ENCODE measurements around the gene TMEM184A.
A peak's percentile ranks its signal among the peaks of the same experiment; 100 is the strongest.

The TMEM184A gene

DNA sequence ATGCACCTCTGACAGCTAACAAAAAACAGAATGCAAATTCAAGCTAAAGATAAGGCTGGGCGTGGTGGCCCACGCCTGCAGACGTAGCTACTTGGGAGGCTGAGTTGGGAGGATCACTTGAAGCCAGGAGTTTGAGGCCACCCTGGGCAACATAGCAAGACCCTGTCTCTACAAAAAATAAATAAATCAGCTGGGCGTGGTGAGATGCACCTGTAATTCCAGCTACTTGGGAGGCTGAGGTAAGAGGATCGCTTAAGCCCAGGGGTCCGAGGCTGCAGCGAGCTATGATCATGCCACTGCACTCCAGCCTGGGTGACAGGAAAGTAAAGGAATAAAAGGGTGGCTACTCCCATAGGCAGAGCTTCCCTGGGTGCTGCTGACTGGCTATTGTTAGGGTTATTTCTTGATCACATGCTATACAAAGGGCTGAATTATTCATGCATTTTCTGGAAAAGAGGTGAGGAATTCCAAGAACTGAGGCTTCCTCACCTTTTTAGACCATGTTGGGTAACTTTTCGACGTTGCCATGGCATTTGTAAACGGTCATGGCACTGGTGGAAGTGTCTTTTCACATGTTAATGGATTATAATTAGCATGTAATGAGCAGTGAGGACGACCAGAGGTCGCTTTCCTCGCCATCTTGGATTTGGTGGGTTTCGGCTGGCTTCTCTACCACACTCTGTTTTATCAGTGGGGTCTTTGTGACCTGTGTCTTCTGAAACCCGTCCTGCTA is 20.7 kb upstream of the TMEM184A start:
- in situ Hi-C loops (cut with HindIII; ENCODE audit: low sequenced_read_pairs), result no loop called here
- no peak for TF ChIP-seq CTCF (IDR thresholded peaks at IDR 0.05; ENCODE audit: low read depth, low read length)
- DNase-seq (ENCODE audit: low read depth, low spot score), result no peak
- no peak overlapping the region for H3K4me3 ChIP-seq (ENCODE audit: low read depth, low read length)

DNA sequence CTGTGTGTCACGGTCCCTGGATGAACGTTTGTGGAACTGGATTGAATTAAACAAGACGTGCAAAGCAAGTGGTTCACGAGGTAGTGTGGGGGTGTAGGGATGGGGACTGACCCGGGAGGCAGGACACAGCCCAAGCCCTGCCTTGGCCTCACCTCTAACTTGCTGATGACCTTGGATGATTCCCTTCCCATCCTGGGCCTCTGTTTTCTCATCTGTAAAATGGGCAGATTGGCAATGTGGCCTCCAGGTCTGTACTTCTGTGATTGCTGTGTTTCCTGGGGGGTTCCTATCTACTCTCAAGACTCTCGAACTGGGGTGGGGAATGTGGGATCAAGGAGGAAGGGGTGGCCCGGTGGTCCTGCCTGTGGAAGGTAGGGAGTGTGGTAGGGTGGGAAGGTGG is 19.8 kb upstream of the TMEM184A start:
- in situ Hi-C loops (cut with HindIII; ENCODE audit: low sequenced_read_pairs), result no loop called here
- no peak overlapping the region for H3K4me3 ChIP-seq (ENCODE audit: low read depth, low read length)
- TF ChIP-seq CTCF (IDR thresholded peaks at IDR 0.05; ENCODE audit: low read depth, low read length), result no peak
- DNase-seq (ENCODE audit: low read depth, low spot score), result no peak

- no peak for TF ChIP-seq CTCF (IDR thresholded peaks at IDR 0.05; ENCODE audit: low read depth, low read length)
- no peak overlapping the region for H3K4me3 ChIP-seq (ENCODE audit: low read depth, low read length)
- in situ Hi-C loops (cut with HindIII; ENCODE audit: low sequenced_read_pairs), result no loop called here
- no peak for DNase-seq (ENCODE audit: low read depth, low spot score)
Measured at GRCh38 chr7:1572111-1572822, 16.3 kb upstream of the TMEM184A start.

DNA sequence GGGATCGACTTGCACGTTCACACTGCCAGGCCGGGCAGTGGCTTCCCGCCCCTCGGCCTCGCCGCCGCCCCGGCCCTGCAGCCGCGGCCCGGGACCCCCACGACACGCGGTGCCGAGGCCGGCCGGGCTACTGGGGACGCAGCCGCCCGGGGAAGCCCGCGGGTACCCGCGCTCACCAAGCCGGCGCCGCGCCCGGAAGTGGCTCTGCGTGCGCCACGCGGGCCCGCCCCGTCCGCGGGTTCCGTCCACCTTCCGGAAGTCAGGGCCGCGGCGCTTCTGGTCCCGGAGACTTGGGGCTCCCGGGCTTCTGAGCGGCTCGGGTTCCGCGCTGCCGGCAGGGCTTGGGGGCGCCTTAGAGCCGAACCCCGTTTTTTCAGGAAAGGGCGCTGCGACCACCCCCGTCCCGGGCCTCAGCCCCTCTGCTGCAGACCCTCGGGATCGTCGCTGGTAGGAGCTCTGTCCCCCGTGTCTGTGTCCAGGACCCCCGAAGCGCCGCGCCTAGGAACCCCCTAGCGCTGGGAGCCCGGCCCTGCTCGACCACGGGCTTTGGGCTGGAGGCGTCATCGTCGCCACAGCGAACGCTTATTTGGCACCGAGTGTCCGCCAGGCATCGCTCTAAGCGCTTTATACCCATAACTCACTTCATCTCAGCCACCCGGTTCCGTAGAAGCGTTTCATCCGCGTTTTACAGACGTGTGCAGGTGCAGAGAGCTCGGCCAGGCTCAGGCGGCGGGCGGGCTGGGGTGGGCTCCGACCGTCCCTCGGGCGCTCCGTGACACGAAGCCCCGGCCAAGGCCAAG is 14.0 kb upstream of the TMEM184A start, which contains the start of gene PSMG3:
PSMG3 (minus strand) TSS at position 200 of the 800 bp plus-strand sequence. CDS start 693 bp downstream, outside the sequence.
- peak within 1 kb of the TSS; percentile 91 for H3K4me3 ChIP-seq (ENCODE audit: low read depth, low read length)
- TF ChIP-seq CTCF (IDR thresholded peaks at IDR 0.05; ENCODE audit: low read depth, low read length), result peak; percentile 37
- in situ Hi-C loops (cut with HindIII; ENCODE audit: low sequenced_read_pairs), result no loop called here
- DNase-seq (ENCODE audit: low read depth, low spot score), result peak; percentile 90

GRCh38 chr7:1569440-1569832 is 13.4 kb upstream of the TMEM184A start:
- in situ Hi-C loops (cut with HindIII; ENCODE audit: low sequenced_read_pairs), result no loop called here
- DNase-seq (ENCODE audit: low read depth, low spot score), result no peak
- TF ChIP-seq CTCF (IDR thresholded peaks at IDR 0.05; ENCODE audit: low read depth, low read length), result no peak
- peak overlapping the region; percentile 91 for H3K4me3 ChIP-seq (ENCODE audit: low read depth, low read length)

GRCh38 chr7:1569016-1569415 is 13.0 kb upstream of the TMEM184A start:
- peak overlapping the region; percentile 91 for H3K4me3 ChIP-seq (ENCODE audit: low read depth, low read length)
- in situ Hi-C loops (cut with HindIII; ENCODE audit: low sequenced_read_pairs), result no loop called here
- peak; percentile 27 for DNase-seq (ENCODE audit: low read depth, low spot score)
- no peak for TF ChIP-seq CTCF (IDR thresholded peaks at IDR 0.05; ENCODE audit: low read depth, low read length)
